ENCODE results near the gene DMP1. TPM values are rescaled to one million over a fixed set of nuclear protein-coding genes. Genes with fewer than 3 reads are reported as not detected.

Gene DMP1
- total RNA-seq, 1 experiment from 2014 or later, result not detected

GRCh38 chr4:87632469-87632868, 17.6 kb upstream of the DMP1 start:
- no peak overlapping the region for H2AFZ ChIP-seq (ENCODE audit: low read depth, low read length, poor library complexity, severe bottlenecking)
- no TSS peak for BruUV-seq (replicated peaks)
- ChIA-PET POLR2A (no interaction called here), CTCF (no interaction called here), RAD21 (ENCODE audit: low non-redundant PET in 1 of 2, low total read pairs in 2 of 2, uncharacterized antibody in 2 of 2, unreplicated experiment in 2 of 2) (no interaction called here)
- H3K4me3 ChIP-seq (replicated peaks in 1 of 2; ENCODE audit: low read depth in 1 of 2, low read length in 2 of 2), result no peak overlapping the region
- no peak for TF ChIP-seq ZBTB33 (IDR thresholded peaks at IDR 0.05; ENCODE audit: extremely low read depth, insufficient replicate concordance, low read length)
- TF ChIP-seq SP1 (IDR thresholded peaks at IDR 0.05; ENCODE audit: low read depth), result no peak
- no peak for TF ChIP-seq ZFX (IDR thresholded peaks at IDR 0.05)
- no peak for TF ChIP-seq JUND (IDR thresholded peaks at IDR 0.05)
- TF ChIP-seq MAX (IDR thresholded peaks at IDR 0.05), result no peak
- TF ChIP-seq CTCF (IDR thresholded peaks at IDR 0.05 in 2 of 3, conservative IDR thresholded peaks at IDR 0.05 in 1 of 3; ENCODE audit: borderline replicate concordance in 1 of 3, insufficient read depth in 1 of 3, low read depth in 2 of 3, low read length in 2 of 3), result no peak
- no peak for TF ChIP-seq ELF1 (IDR thresholded peaks at IDR 0.05; ENCODE audit: borderline replicate concordance, low read depth)
- no peak for TF ChIP-seq RAD21 (IDR thresholded peaks at IDR 0.05; ENCODE audit: low read depth)
- no peak for TF ChIP-seq SIN3A (IDR thresholded peaks at IDR 0.05; ENCODE audit: low read depth)
- no peak for TF ChIP-seq EZH2phosphoT487 (IDR thresholded peaks at IDR 0.05; ENCODE audit: borderline replicate concordance)
- no peak for TF ChIP-seq POLR2AphosphoS5 (IDR thresholded peaks at IDR 0.05; ENCODE audit: low read depth, low read length)
- no peaks in the 10 kb centered on the region for H3K9me3 ChIP-seq (ENCODE audit: control insufficient read depth in 1 of 2, insufficient read depth in 1 of 2, low read depth in 1 of 2, low read length in 2 of 2)
- H3K36me3 ChIP-seq (ENCODE audit: control insufficient read depth in 1 of 2, insufficient read depth in 2 of 2, low read length in 2 of 2), result no peaks in the 10 kb centered on the region
- intact Hi-C loops (cut with micrococcal nuclease), result no loop called here
- H3K9ac ChIP-seq (ENCODE audit: low read length), result no peak overlapping the region
- H3K9me2 ChIP-seq (ENCODE audit: insufficient read depth), result no peaks in the 10 kb centered on the region; the same call in 1 of the 2 replicates
- no peaks in the 10 kb centered on the region for H4K20me1 ChIP-seq (ENCODE audit: insufficient read depth)
- no peaks in the 10 kb centered on the region for H3K4me1 ChIP-seq (ENCODE audit: control insufficient read depth in 1 of 2, insufficient read depth in 2 of 2, low read length in 2 of 2)
- DNase-seq (ENCODE audit: low read depth, low spot score) (no peak), ATAC-seq (no peak)
- H3K79me2 ChIP-seq (ENCODE audit: insufficient read depth, low read length), result no peaks in the 10 kb centered on the region
- H3K27me3 ChIP-seq (ENCODE audit: insufficient read depth, low read length), result no peaks in the 10 kb centered on the region
- no peak overlapping the region for H3K27ac ChIP-seq (ENCODE audit: low read depth, low read length)
- no peak overlapping the region for H3K4me2 ChIP-seq (ENCODE audit: low read length)
